SK-N-MC (cell line): ENCODE measurements around the gene NFKB1.

Source experiments
- EZH2 ChIP-seq: fragments of 200-600 bp; sonication (generic); IDR thresholded peaks from one replicate; pipeline ENCODE4 v1.6.1; 2017; ENCODE audit warnings: antibody characterized with exemption
- FOXP2 ChIP-seq: optimal IDR thresholded peaks from 2 replicates; pipeline ENCODE3; 2011; ENCODE audit warnings: mild to moderate bottlenecking, moderate library complexity; ENCODE audit not compliant: insufficient read depth; ENCODE audit errors: extremely low read length, control extremely low read depth
- POLR2AphosphoS5 ChIP-seq: IDR thresholded peaks from 2 replicates; pipeline ENCODE4 v1.6.1; 2012; ENCODE audit warnings: mild to moderate bottlenecking, low read depth, low read length, borderline replicate concordance

DNA sequence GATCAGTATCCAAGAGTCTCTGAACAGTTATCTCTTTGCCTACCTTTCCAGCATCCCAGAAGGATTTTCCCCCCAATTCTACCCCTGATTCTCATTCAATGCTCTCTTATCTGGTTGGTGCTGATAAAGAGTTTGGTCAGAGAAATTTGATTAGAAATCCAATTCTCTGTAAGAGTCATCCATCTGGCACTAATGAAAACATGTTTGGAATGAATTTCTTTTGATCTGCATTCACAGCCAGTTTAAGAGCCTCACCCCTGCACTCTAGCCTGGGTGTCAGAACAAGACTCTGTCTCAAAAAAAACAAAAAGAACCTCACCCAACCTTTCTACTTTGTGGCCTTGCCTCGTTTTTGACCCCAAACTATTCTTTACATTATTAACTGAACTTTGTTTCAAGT, 137.5 kb downstream of the NFKB1 start:
- TF ChIP-seq POLR2AphosphoS5, result no peak
- TF ChIP-seq EZH2, result no peak
- no peak for TF ChIP-seq FOXP2
